C4-2B (cell line): ENCODE results near the gene CTSD.

Experiments
- CTCF ChIP-seq: fragments of 450-650 bp; conservative IDR thresholded peaks from 2 replicates; pipeline ENCODE4 v1.5.1; 2017; ENCODE audit warnings: mild to moderate bottlenecking
- ZFX ChIP-seq: fragments of 450-650 bp; IDR thresholded peaks from 2 replicates; pipeline ENCODE4 v1.6.1; 2017

GRCh38 chr11:1763796-1764661 lies at the start of gene CTSD:
- TF ChIP-seq CTCF (no peak), ZFX (peak; percentile 66; the same call in 1 of the 2 replicates)
